ENCODE results near the gene ACSL6.

GRCh38 chr5:131999441-132000240 is 11.8 kb downstream of the ACSL6 start:
- TF ChIP-seq POLR2A (IDR thresholded peaks at IDR 0.05; ENCODE audit: low read depth, low read length) (no peak), POLR2AphosphoS5 (IDR thresholded peaks at IDR 0.05; ENCODE audit: low read depth, low read length) (no peak)
